K562 (cell line): ENCODE results near the gene DGCR2. TPM values are rescaled to one million over a fixed set of nuclear protein-coding genes. Genes with fewer than 3 reads are reported as not detected.
A peak's percentile ranks its signal among the peaks of the same experiment; 100 is the strongest.

Source experiments
- FOXK2 ChIP-seq, 2 experiments: fragments of 450-650 bp; IDR thresholded peaks in 1 of 2; conservative IDR thresholded peaks in 1 of 2; 2 replicates each; pipeline ENCODE4 v1.6.1; 2016; ENCODE audit warnings: low read depth in 2 of 2, mild to moderate bottlenecking in 1 of 2
- NFYB ChIP-seq: IDR thresholded peaks from 2 replicates; pipeline ENCODE4 v1.6.1; 2011; ENCODE audit warnings: mild to moderate bottlenecking, moderate library complexity; ENCODE audit not compliant: insufficient read length; ENCODE audit errors: extremely low read depth
- TFE3 ChIP-seq: fragments of 450-650 bp; formaldehyde crosslinking; IDR thresholded peaks from 2 replicates; pipeline ENCODE4 v1.4.0; 2020; ENCODE audit warnings: mild to moderate bottlenecking, mixed read lengths
- ZNF318 ChIP-seq, 2 experiments: fragments of 450-650 bp; IDR thresholded peaks; 2 replicates each; pipeline ENCODE4 v1.6.1; 2016; ENCODE audit warnings: mild to moderate bottlenecking in 2 of 2, borderline replicate concordance in 1 of 2, low read depth in 1 of 2, moderate library complexity in 1 of 2
- ZNF408 ChIP-seq: fragments of 250-450 bp; sonication (Bioruptor Pico); IDR thresholded peaks from 2 replicates; pipeline ENCODE4 v1.4.0; 2020; ENCODE audit warnings: low read depth, mild to moderate bottlenecking, moderate library complexity
- polyA plus RNA-seq, 8 experiments: library from polyadenylated mRNA; depleted of rRNA in 4 of 8; stranded (reverse) in 5 of 8; unstranded in 3 of 8; fragments of >200 nt; fragmentation: Nextera tagmentation in 2 of 8; fragmentation: Illumina TruSeq in 1 of 8; extraction: Ambion mirVana in 2 of 8; extraction: Trizol in 1 of 8; gene quantifications; 2 replicates each; pipeline versions ENCODE4 v1.2.1 to v1.2.3, GENCODE V29; 2011 to 2014; ENCODE audit warnings: inconsistent platforms in 1 of 8, missing spikeins in 1 of 8
- total RNA-seq, 7 experiments: library from RNA; depleted of rRNA in 6 of 7; stranded (reverse); fragments of >200 nt in 6 of 7; fragmentation: Illumina TruSeq in 2 of 7; extraction: Trizol in 2 of 7; gene quantifications; 2 replicates each; pipeline versions ENCODE4 v1.2.1 to v1.2.3, GENCODE V29; 2011 to 2021; ENCODE audit warnings: low replicate concordance in 1 of 7

The DGCR2 gene
- total and polyA plus RNA-seq, 9 of the 15 experiments (the other 6 are each of a cell fraction or from before 2014, with no cell fraction given) = 0.69 to 101 (median 56.4) TPM

GRCh38 chr22:19124377-19124776 lies 2.2 kb upstream of the DGCR2 start (continued):
- TF ChIP-seq FOXK2 (conservative IDR thresholded peaks at IDR 0.05 in 1 of 2, IDR thresholded peaks at IDR 0.05 in 1 of 2; ENCODE audit: low read depth in 2 of 2) = no peak
- TF ChIP-seq ZNF408 (CRISPR knock-in tag) = no peak
- TF ChIP-seq NFYB = no peak
- peak; percentile 93 for TF ChIP-seq TFE3
- no peak for TF ChIP-seq ZNF318 (IDR thresholded peaks at IDR 0.05; ENCODE audit: borderline replicate concordance in 1 of 2, low read depth in 1 of 2)
